IMR-90 (cell line): ENCODE measurements around the gene GNAO1. TPM values are rescaled to one million over a fixed set of nuclear protein-coding genes. Genes with fewer than 3 reads are reported as not detected.

ENCODE experiments used
- ATAC-seq: fragments of 200-7000 bp; cut with Tn5 transposase; 2 replicates; pipeline ENCODE4 v1.9.1; 2020; ENCODE audit warnings: low read depth, mild to moderate bottlenecking, moderate library complexity
- BruUV-seq: library from RNA; stranded (reverse); fragments of 400-500 nt; replicated peaks from 2 replicates; lab custom pipeline; 2021; lab: Mats Ljungman, UMichigan
- CTCF ChIA-PET: fragments of 300-600 bp; formaldehyde crosslinking; extraction: SDS; loops from one replicate; lab custom pipeline; 2021; ENCODE audit warnings: antibody characterized with exemption; lab: Yijun Ruan, JAX
- POLR2A ChIA-PET: fragments of 300-600 bp; sonication (Branson Sonifier 250); formaldehyde crosslinking; loops from one replicate; lab custom pipeline; 2022; ENCODE audit warnings: antibody characterized with exemption; ENCODE audit not compliant: unreplicated experiment; lab: Charles Lee
- DNase-seq: peaks from one replicate; pipeline ENCODE4 v3.0.0; 2013
- H2AFZ ChIP-seq: replicated peaks from 2 replicates; pipeline ENCODE3; 2013; ENCODE audit warnings: low read length, mild to moderate bottlenecking; ENCODE audit not compliant: poor library complexity
- H2AK5ac ChIP-seq: 2 replicates; pipeline ENCODE4 v1.6.1; 2013; ENCODE audit warnings: low read depth, low read length, inconsistent platforms
- H2AK9ac ChIP-seq: replicated peaks from 2 replicates; pipeline ENCODE3; 2013; ENCODE audit warnings: mild to moderate bottlenecking, low read depth, low read length, moderate library complexity; ENCODE audit not compliant: poor library complexity
- H2BK120ac ChIP-seq: 2 replicates; pipeline ENCODE4 v1.6.1; 2013; ENCODE audit warnings: low read depth, low read length, inconsistent platforms
- H2BK15ac ChIP-seq: 3 replicates; pipeline ENCODE4 v1.6.1; 2013; ENCODE audit warnings: low read depth, low read length, inconsistent platforms
- H2BK20ac ChIP-seq: 2 replicates; pipeline ENCODE4 v1.6.1; 2013; ENCODE audit warnings: low read depth, mild to moderate bottlenecking, inconsistent platforms, low read length, moderate library complexity
- H2BK5ac ChIP-seq: 2 replicates; pipeline ENCODE4 v1.6.1; 2013; ENCODE audit warnings: mild to moderate bottlenecking, low read depth, low read length, inconsistent platforms; ENCODE audit not compliant: poor library complexity, severe bottlenecking
- H3K14ac ChIP-seq: replicated peaks from 2 replicates; pipeline ENCODE4 v1.6.1; 2013; ENCODE audit warnings: low read depth, low read length, inconsistent platforms
- H3K18ac ChIP-seq: 2 replicates; pipeline ENCODE4 v1.6.1; 2013; ENCODE audit warnings: low read depth, low read length, control low read depth
- H3K23ac ChIP-seq: 2 replicates; pipeline ENCODE4 v1.6.1; 2013; ENCODE audit warnings: low read depth, low read length, inconsistent platforms
- H3K27ac ChIP-seq: 2 replicates; pipeline ENCODE4 v1.5.1; 2013; ENCODE audit warnings: mild to moderate bottlenecking, control low read depth, low read length; ENCODE audit not compliant: insufficient read depth
- H3K27me3 ChIP-seq: 2 replicates; pipeline ENCODE4 v1.6.1; 2013; ENCODE audit warnings: low read length; ENCODE audit not compliant: control insufficient read depth, insufficient read depth
- H3K36me3 ChIP-seq: 2 replicates; pipeline ENCODE4 v1.6.1; 2013; ENCODE audit warnings: low read length, mixed read lengths; ENCODE audit not compliant: control insufficient read depth, insufficient read depth
- H3K4ac ChIP-seq: 2 replicates; pipeline ENCODE4 v1.6.1; 2013; ENCODE audit warnings: low read depth, low read length, inconsistent platforms
- H3K4me1 ChIP-seq: 2 replicates; pipeline ENCODE4 v1.6.1; 2013; ENCODE audit warnings: low read length, mixed read lengths; ENCODE audit not compliant: control insufficient read depth, insufficient read depth
- H3K4me2 ChIP-seq: 2 replicates; pipeline ENCODE4 v1.6.1; 2013; ENCODE audit warnings: low read depth, mild to moderate bottlenecking, control low read depth, low read length, moderate library complexity
- H3K4me3 ChIP-seq: 2 replicates; pipeline ENCODE4 v1.5.1; 2013; ENCODE audit warnings: low read depth, mild to moderate bottlenecking, control low read depth, low read length, moderate library complexity; ENCODE audit not compliant: insufficient read depth
- H3K56ac ChIP-seq: 2 replicates; pipeline ENCODE4 v1.6.1; 2013; ENCODE audit warnings: low read length, inconsistent platforms; ENCODE audit not compliant: insufficient read depth; ENCODE audit errors: extremely low read depth
- H3K79me1 ChIP-seq, 2 experiments: 2 replicates each; pipeline ENCODE4 v1.6.1; 2013; ENCODE audit warnings: low read length in 2 of 2, inconsistent platforms in 1 of 2, low read depth in 1 of 2
- H3K9ac ChIP-seq: 2 replicates; pipeline ENCODE4 v1.6.1; 2013; ENCODE audit warnings: low read depth, low read length, control low read depth
- H3K9me1 ChIP-seq: 2 replicates; pipeline ENCODE4 v1.6.1; 2013; ENCODE audit warnings: low read length, inconsistent platforms; ENCODE audit not compliant: insufficient read depth
- H3K9me3 ChIP-seq: 2 replicates; pipeline ENCODE4 v1.6.1; 2013; ENCODE audit warnings: low read length; ENCODE audit not compliant: control insufficient read depth, insufficient read depth
- H4K20me1 ChIP-seq: 2 replicates; pipeline ENCODE4 v1.6.1; 2013; ENCODE audit warnings: low read length, inconsistent platforms; ENCODE audit not compliant: insufficient read depth
- H4K5ac ChIP-seq: 2 replicates; pipeline ENCODE4 v1.6.1; 2013; ENCODE audit warnings: mild to moderate bottlenecking, low read depth, low read length, control low read depth
- H4K8ac ChIP-seq, 2 experiments: 2 replicates each; pipeline ENCODE4 v1.6.1; 2013; ENCODE audit warnings: low read depth in 2 of 2, low read length in 2 of 2, control low read depth in 1 of 2, inconsistent platforms in 1 of 2
- H4K91ac ChIP-seq: 2 replicates; pipeline ENCODE4 v1.6.1; 2013; ENCODE audit warnings: low read depth, low read length, inconsistent platforms; ENCODE audit not compliant: insufficient read depth
- CEBPB ChIP-seq: IDR thresholded peaks from 2 replicates; pipeline ENCODE4 v1.6.1; 2012; ENCODE audit warnings: low read depth, low read length, improper control_type of control experiment
- CHD1 ChIP-seq: IDR thresholded peaks from 2 replicates; pipeline ENCODE4 v1.6.1; 2012; ENCODE audit warnings: low read depth, low read length, improper control_type of control experiment
- CTCF ChIP-seq: conservative IDR thresholded peaks from 2 replicates; pipeline ENCODE4 v1.5.1; 2012; ENCODE audit warnings: mild to moderate bottlenecking, low read depth, low read length, improper control_type of control experiment
- ELK1 ChIP-seq: fragments of 150-350 bp; IDR thresholded peaks from 2 replicates; pipeline ENCODE4 v1.6.1; 2016; ENCODE audit warnings: low read depth, mild to moderate bottlenecking, low read length, moderate library complexity, borderline replicate concordance
- FOS ChIP-seq: fragments of 150-350 bp; IDR thresholded peaks from 2 replicates; pipeline ENCODE4 v1.6.1; 2016; ENCODE audit warnings: low read depth, low read length
- MAZ ChIP-seq: IDR thresholded peaks from 2 replicates; pipeline ENCODE4 v1.6.1; 2012; ENCODE audit warnings: low read depth, mild to moderate bottlenecking, low read length, improper control_type of control experiment, moderate library complexity, borderline replicate concordance
- NFE2L2 ChIP-seq: fragments of 150-350 bp; IDR thresholded peaks from 2 replicates; pipeline ENCODE4 v1.6.1; 2016; ENCODE audit warnings: low read depth, mild to moderate bottlenecking, low read length
- RCOR1 ChIP-seq: IDR thresholded peaks from 2 replicates; pipeline ENCODE4 v1.6.1; 2012; ENCODE audit warnings: mild to moderate bottlenecking, low read length, improper control_type of control experiment; ENCODE audit not compliant: insufficient replicate concordance
- RFX5 ChIP-seq: IDR thresholded peaks from 2 replicates; pipeline ENCODE4 v1.8.0; 2012; ENCODE audit warnings: low read depth, mild to moderate bottlenecking, low read length, moderate library complexity
- SMC3 ChIP-seq: fragments of 150-350 bp; IDR thresholded peaks from 2 replicates; pipeline ENCODE4 v1.6.1; 2016; ENCODE audit warnings: low read depth, mild to moderate bottlenecking, antibody characterized with exemption, low read length, moderate library complexity
- USF2 ChIP-seq: fragments of 150-350 bp; IDR thresholded peaks from 2 replicates; pipeline ENCODE4 v1.6.1; 2017; ENCODE audit warnings: mild to moderate bottlenecking, antibody characterized with exemption, low read length, low read depth
- WGBS, 2 experiments: methylation state at CpG; one replicate each; pipeline versions ENCODE4 v1.1.5 to v1.1.7; 2013; ENCODE audit warnings: missing lambda C conversion rate in 2 of 2; ENCODE audit not compliant: insufficient read length in 1 of 2; ENCODE audit errors: extremely low coverage in 2 of 2; 5-methylcytosine and 5-hydroxymethylcytosine counted together
- dilution Hi-C: fragments of 300-500 bp; cut with HindIII; formaldehyde crosslinking; loops from one replicate; pipeline ENCODE4 v1.14.3; 2018; ENCODE audit warnings: low sequenced_read_pairs; ENCODE audit not compliant: unreplicated experiment
- in situ Hi-C: fragments of 300-500 bp; cut with MboI; formaldehyde crosslinking; loops from 3 replicates; pipeline ENCODE4 v1.14.3; 2019; ENCODE audit warnings: low sequenced_read_pairs, inconsistent platforms, mixed read lengths
- intact Hi-C: fragments of 100-400 bp; cut with micrococcal nuclease; formaldehyde crosslinking; loops from 2 replicates; pipeline ENCODE4 v1.10.0; 2022
- polyA plus RNA-seq, 3 experiments: library from polyadenylated mRNA; depleted of rRNA; stranded (reverse); fragments of >200 nt; gene quantifications; 2 replicates each; pipeline ENCODE4 v1.2.3, GENCODE V29; 2012; ENCODE audit warnings: low replicate concordance in 1 of 3
- total RNA-seq: library from RNA; depleted of rRNA; stranded (reverse); fragments of >200 nt; gene quantifications from 2 replicates; pipeline ENCODE4 v1.2.3, GENCODE V29; 2012

Gene GNAO1
- total and polyA plus RNA-seq, 2 of the 4 experiments (the other 2 are of a cell fraction) = under 0.01 to 0.07 TPM

GRCh38 chr16:56346131-56346890, 155.0 kb downstream of the GNAO1 start (continued):
- no peak for TF ChIP-seq SMC3

- H2AK5ac ChIP-seq = no peak overlapping the region
- H3K36me3 ChIP-seq = no peaks in the 10 kb centered on the region
- H3K4me1 ChIP-seq = no peaks in the 10 kb centered on the region
- in situ Hi-C loops (no loop called here), dilution Hi-C loops (no loop called here), intact Hi-C loops (no loop called here)
- H3K23ac ChIP-seq = no peak overlapping the region
- BruUV-seq = no TSS peak
- H3K14ac ChIP-seq = no peak overlapping the region
- no peak overlapping the region for H4K91ac ChIP-seq
- WGBS, 2 experiments = 92% methylated on average over 2 of the region's 8 CpGs; no CpG with 5 or more reads in 1 of the 2 experiments
- no peaks in the 10 kb centered on the region for H3K9me3 ChIP-seq
- ChIA-PET CTCF (interaction anchor here (1.2 kb wide), 1 partner anchor 9 kb away, joined by 4 read pairs; no protein-coding TSS in a partner anchor), POLR2A (no interaction called here)
- ATAC-seq = no peak
- H4K8ac ChIP-seq = no peak overlapping the region
- no peak overlapping the region for H2BK120ac ChIP-seq
- no peak overlapping the region for H2AK9ac ChIP-seq
- H3K9ac ChIP-seq = no peak overlapping the region
- TF ChIP-seq RFX5 (no peak), NFE2L2 (no peak), CTCF (no peak), CHD1 (no peak), MAZ (no peak), USF2 (no peak), FOS (no peak), RCOR1 (no peak), ELK1 (no peak), CEBPB (no peak), SMC3 (no peak)
- peaks cover 5% of the 10 kb centered on the region; the same call in 1 of the 2 replicates for H3K27me3 ChIP-seq
- no peak overlapping the region for H3K27ac ChIP-seq
- no peak overlapping the region for H3K4me3 ChIP-seq
- no peak overlapping the region for H2BK5ac ChIP-seq
- no peak overlapping the region for H3K56ac ChIP-seq
- no peaks in the 10 kb centered on the region for H4K20me1 ChIP-seq
- no peaks in the 10 kb centered on the region for H3K79me1 ChIP-seq
- H3K4ac ChIP-seq = no peak overlapping the region
- no peaks in the 10 kb centered on the region; the same call in 1 of the 2 replicates for H3K9me1 ChIP-seq
- no peak overlapping the region for H3K4me2 ChIP-seq
- no peak overlapping the region for H3K18ac ChIP-seq
- H2AFZ ChIP-seq = no peak overlapping the region
- H2BK20ac ChIP-seq = no peak overlapping the region
- H4K5ac ChIP-seq = no peak overlapping the region
- no peak overlapping the region for H2BK15ac ChIP-seq
- no peak for DNase-seq
Observed at GRCh38 chr16:56347166-56347565, 155.9 kb downstream of the GNAO1 start.
